OCI-LY3 (cell line): ENCODE measurements around the gene RNF217.

Source experiments
- CTCF ChIP-seq: fragments of 200-600, 300-600 bp; sonication (generic); IDR thresholded peaks from 2 replicates; pipeline ENCODE4 v1.5.1; 2014; ENCODE audit warnings: antibody characterized with exemption, low read length, low read depth
- EZH2phosphoT487 ChIP-seq: fragments of 200-600 bp; shearing (Covaris generic); IDR thresholded peaks from 2 replicates; pipeline ENCODE4 v1.6.1; 2018; ENCODE audit warnings: antibody characterized with exemption, mixed run types, low read depth

GRCh38 chr6:125098253-125098652, 136.0 kb downstream of the RNF217 start:
- no peak for TF ChIP-seq CTCF
- TF ChIP-seq EZH2phosphoT487 = no peak
